Peyer's patch (tissue), 4 donors: ENCODE measurements around the gene SSH2. TPM values are rescaled to one million over a fixed set of nuclear protein-coding genes. Genes with fewer than 3 reads are reported as not detected.

ENCODE experiments used
- DNase-seq, 3 donors: peaks; one replicate each; pipeline ENCODE4 v3.0.0-alpha.2; 2017 to 2019
- H3K27ac ChIP-seq, 4 donors: fragments of 200-600 bp; sonication (generic); one replicate each; pipeline ENCODE4 v1.5.1; 2016 to 2019
- H3K27me3 ChIP-seq, 2 donors: fragments of 200-600 bp; sonication (generic); one replicate each; pipeline ENCODE4 v1.5.1; 2019
- H3K36me3 ChIP-seq, 3 donors: fragments of 200-600 bp; sonication (generic); one replicate each; pipeline ENCODE4 v1.5.1; 2016 to 2019
- H3K4me1 ChIP-seq, 4 donors: fragments of 200-600 bp; sonication (generic); one replicate each; pipeline ENCODE4 v1.5.1; 2016 to 2019
- H3K4me3 ChIP-seq, 4 donors: fragments of 200-600 bp; sonication (generic); 1 replicate in 3 of 4; 2 replicates in 1 of 4; pipeline ENCODE4 v1.5.1; 2016 to 2019; ENCODE audit warnings: mild to moderate bottlenecking in 1 of 4
- H3K9me3 ChIP-seq, 4 donors: fragments of 200-600 bp; sonication (generic); one replicate each; pipeline ENCODE4 v1.5.1; 2016 to 2019; ENCODE audit warnings: mild to moderate bottlenecking in 1 of 4
- CTCF ChIP-seq, 6 experiments: fragments of 450-650 bp in 4 of 6; fragments of 200-600 bp in 2 of 6; sonication (generic) in 1 of 6; IDR thresholded peaks; one replicate each; pipeline ENCODE4 v1.5.1; 2017 to 2019; ENCODE audit warnings: antibody characterized with exemption in 6 of 6, mild to moderate bottlenecking in 3 of 6, moderate library complexity in 1 of 6
- POLR2A ChIP-seq, 2 donors: fragments of 450-650 bp; IDR thresholded peaks; one replicate each; pipeline ENCODE4 v1.5.1; 2017; ENCODE audit warnings: antibody characterized with exemption in 2 of 2, mild to moderate bottlenecking in 2 of 2, moderate library complexity in 2 of 2
- total RNA-seq, 4 donors: library from RNA; depleted of rRNA; stranded (reverse); fragments of >200 nt; gene quantifications; one replicate each; pipeline ENCODE4 v1.1.0, GENCODE V29; 2016

The SSH2 gene
- total RNA-seq, 4 donors from 2014 or later = 45.4 to 139 (median 58.2) TPM

- H3K27ac ChIP-seq = no peak overlapping the region
- no peaks in the 10 kb centered on the region for H3K36me3 ChIP-seq
- TF ChIP-seq CTCF (IDR thresholded peaks at IDR 0.05) = no peak
- no peak for TF ChIP-seq POLR2A (IDR thresholded peaks at IDR 0.05)
- H3K4me1 ChIP-seq = peaks cover 0 to 22% (median 0%) of the 10 kb centered on the region in 4 donors
- no peak overlapping the region for H3K4me3 ChIP-seq
- H3K27me3 ChIP-seq = no peaks in the 10 kb centered on the region
- no peak for DNase-seq
- H3K9me3 ChIP-seq = no peaks in the 10 kb centered on the region
Observed at GRCh38 chr17:29747660-29748059, 182.4 kb downstream of the SSH2 start.

GRCh38 chr17:29746669-29747068 is 183.4 kb downstream of the SSH2 start:
- Histone ChIP-seq H3K9me3 (no peaks in the 10 kb centered on the region), H3K4me1 (peaks cover 0 to 22% (median 0%) of the 10 kb centered on the region in 4 donors), H3K27ac (no peak overlapping the region), H3K27me3 (no peaks in the 10 kb centered on the region), H3K36me3 (no peaks in the 10 kb centered on the region), H3K4me3 (no peak overlapping the region)
- TF ChIP-seq POLR2A (IDR thresholded peaks at IDR 0.05) (no peak), CTCF (IDR thresholded peaks at IDR 0.05) (no peak)
- DNase-seq = no peak

- no peak for DNase-seq
- Histone ChIP-seq H3K27me3 (no peaks in the 10 kb centered on the region), H3K4me1 (peaks cover 0 to 22% (median 5%) of the 10 kb centered on the region in 4 donors), H3K9me3 (no peaks in the 10 kb centered on the region), H3K27ac (peak overlapping the region in 2 of 4 donors; percentile 19 to 31), H3K4me3 (no peak overlapping the region), H3K36me3 (no peaks in the 10 kb centered on the region)
- TF ChIP-seq POLR2A (IDR thresholded peaks at IDR 0.05) = no peak
- no peak for TF ChIP-seq CTCF (IDR thresholded peaks at IDR 0.05)
Observed at GRCh38 chr17:29744121-29744520, 185.9 kb downstream of the SSH2 start.

GRCh38 chr17:29742210-29742513 is 187.9 kb downstream of the SSH2 start:
- H3K9me3 ChIP-seq = no peaks in the 10 kb centered on the region
- no peaks in the 10 kb centered on the region for H3K36me3 ChIP-seq
- TF ChIP-seq CTCF (IDR thresholded peaks at IDR 0.05) (no peak), POLR2A (IDR thresholded peaks at IDR 0.05) (no peak)
- peak overlapping the region in 1 of 4 donors; percentile 34 for H3K27ac ChIP-seq
- DNase-seq = no peak
- peaks cover 0 to 22% (median 5%) of the 10 kb centered on the region in 4 donors for H3K4me1 ChIP-seq
- H3K4me3 ChIP-seq = no peak overlapping the region
- no peaks in the 10 kb centered on the region for H3K27me3 ChIP-seq

- Histone ChIP-seq H3K9me3 (no peaks in the 10 kb centered on the region), H3K36me3 (no peaks in the 10 kb centered on the region), H3K4me3 (no peak overlapping the region), H3K27me3 (no peaks in the 10 kb centered on the region), H3K27ac (peak overlapping the region in 1 of 4 donors; percentile 13), H3K4me1 (peaks cover 0 to 15% (median 5%) of the 10 kb centered on the region in 4 donors)
- TF ChIP-seq CTCF (IDR thresholded peaks at IDR 0.05) (no peak), POLR2A (IDR thresholded peaks at IDR 0.05) (no peak)
- no peak for DNase-seq
Observed at GRCh38 chr17:29740017-29740416, 190.0 kb downstream of the SSH2 start.

GRCh38 chr17:29734640-29735039 is 195.4 kb downstream of the SSH2 start:
- no peaks in the 10 kb centered on the region for H3K27me3 ChIP-seq
- no peaks in the 10 kb centered on the region for H3K9me3 ChIP-seq
- peaks cover 0 to 10% (median 0%) of the 10 kb centered on the region in 4 donors for H3K4me1 ChIP-seq
- no peak overlapping the region for H3K27ac ChIP-seq
- no peak for DNase-seq
- H3K4me3 ChIP-seq = no peak overlapping the region
- H3K36me3 ChIP-seq = peaks cover 0 to 5% (median 0%) of the 10 kb centered on the region in 3 donors
- TF ChIP-seq CTCF (IDR thresholded peaks at IDR 0.05) (no peak), POLR2A (IDR thresholded peaks at IDR 0.05) (no peak)
